BE2C (cell line): Measurements from ENCODE around the gene SMAP2. TPM values are rescaled to one million over a fixed set of nuclear protein-coding genes. Genes with fewer than 3 reads are reported as not detected.
"Not testable (repeated sequence)": the region's sequence is repeated elsewhere in the genome, so short reads cannot be mapped to it uniquely, and the experiment has no call there.

Source experiments
- DNase-seq: peaks from one replicate; pipeline ENCODE4 v3.0.0-alpha.2; 2020
- H3K27me3 ChIP-seq: fragments of 250-450 bp; sonication (Bioruptor Pico); 2 replicates; pipeline ENCODE4 v1.5.1; 2020; ENCODE audit warnings: mild to moderate bottlenecking
- H3K36me3 ChIP-seq: fragments of 250-450 bp; sonication (Bioruptor Pico); 2 replicates; pipeline ENCODE4 v1.5.1; 2020; ENCODE audit warnings: mild to moderate bottlenecking
- H3K4me1 ChIP-seq: fragments of 250-450 bp; sonication (Bioruptor Pico); 2 replicates; pipeline ENCODE4 v1.5.1; 2020
- H3K4me3 ChIP-seq: 2 replicates; pipeline ENCODE4 v1.5.1; 2011; ENCODE audit warnings: low read depth, low read length
- H3K9me3 ChIP-seq: fragments of 250-450 bp; sonication (Bioruptor Pico); 2 replicates; pipeline ENCODE4 v1.5.1; 2020
- CTCF ChIP-seq: IDR thresholded peaks from 2 replicates; pipeline ENCODE4 v1.5.1; 2012; ENCODE audit warnings: mild to moderate bottlenecking, low read depth, low read length
- polyA plus RNA-seq: library from polyadenylated mRNA; unstranded; fragments of >200 nt; gene quantifications from one replicate; pipeline ENCODE4 v1.2.1, GENCODE V29; 2012; ENCODE audit warnings: low read depth, missing spikeins; ENCODE audit not compliant: insufficient read length, insufficient read depth

The SMAP2 gene
- 14.0 TPM for polyA plus RNA-seq

- Histone ChIP-seq H3K4me3 (peak within 1 kb of the TSS; percentile 78), H3K36me3 (no peaks in the 10 kb centered on the region), H3K4me1 (no peaks in the 10 kb centered on the region; the same call in 1 of the 2 replicates), H3K9me3 (no peaks in the 10 kb centered on the region), H3K27me3 (no peaks in the 10 kb centered on the region)
- TF ChIP-seq CTCF = no peak
- peak; percentile 94 for DNase-seq
These were observed at the start of gene SMAP2 for GRCh38 chr1:40373323-40374283. SMAP2 (plus strand) TSS chr1:40373727; CDS start chr1:40374121, 394 bp downstream.

- H3K36me3 ChIP-seq, DNase-seq, H3K9me3 ChIP-seq, H3K27me3 ChIP-seq, H3K4me3 ChIP-seq, H3K4me1 ChIP-seq: not testable (repeated sequence)
These were observed 42.1 kb upstream of the SMAP2 start for GRCh38 chr1:40331403-40331802.

GRCh38 chr1:40332695-40333094 lies 40.8 kb upstream of the SMAP2 start:
- DNase-seq = no peak
- Histone ChIP-seq H3K9me3 (no peaks in the 10 kb centered on the region), H3K4me1 (no peaks in the 10 kb centered on the region), H3K4me3 (no peak overlapping the region), H3K36me3 (no peaks in the 10 kb centered on the region), H3K27me3 (no peaks in the 10 kb centered on the region)
- no peak for TF ChIP-seq CTCF

- H3K27me3 ChIP-seq = no peaks in the 10 kb centered on the region
These were observed 36.1 kb upstream of the SMAP2 start for GRCh38 chr1:40337443-40337842.

GRCh38 chr1:40338745-40339419 lies 34.6 kb upstream of the SMAP2 start:
- no peaks in the 10 kb centered on the region for H3K36me3 ChIP-seq
- DNase-seq = peak; percentile 72
- H3K4me3 ChIP-seq = no peak overlapping the region
- H3K9me3 ChIP-seq = no peaks in the 10 kb centered on the region
- TF ChIP-seq CTCF = peak; percentile 86
- no peaks in the 10 kb centered on the region for H3K27me3 ChIP-seq
- H3K4me1 ChIP-seq = no peaks in the 10 kb centered on the region

More at GRCh38 chr1:40337443-40337842, 36.1 kb upstream of the SMAP2 start:
- no peak for DNase-seq
- H3K9me3 ChIP-seq = no peaks in the 10 kb centered on the region
- H3K4me1 ChIP-seq = no peaks in the 10 kb centered on the region
- H3K4me3 ChIP-seq = no peak overlapping the region
- no peaks in the 10 kb centered on the region for H3K36me3 ChIP-seq
- no peak for TF ChIP-seq CTCF

GRCh38 chr1:40339420-40340323 lies 33.9 kb upstream of the SMAP2 start:
- no peak for TF ChIP-seq CTCF
- Histone ChIP-seq H3K36me3 (no peaks in the 10 kb centered on the region), H3K9me3 (no peaks in the 10 kb centered on the region), H3K4me3 (no peak overlapping the region), H3K4me1 (no peaks in the 10 kb centered on the region), H3K27me3 (no peaks in the 10 kb centered on the region)
- no peak for DNase-seq
